Endodermal cell (in vitro differentiated cells): ENCODE data around the gene ZCCHC17. TPM values are rescaled to one million over a fixed set of nuclear protein-coding genes. Genes with fewer than 3 reads are reported as not detected.

Source experiments
- DNase-seq: peaks from one replicate; pipeline ENCODE4 v3.0.0-alpha.2; 2017
- H3K27ac ChIP-seq: 2 replicates; pipeline ENCODE4 v1.5.1; 2013; ENCODE audit warnings: mild to moderate bottlenecking, low read depth, low read length, moderate library complexity
- H3K27me3 ChIP-seq: 2 replicates; pipeline ENCODE4 v1.6.1; 2013; ENCODE audit warnings: mild to moderate bottlenecking, low read length, moderate library complexity; ENCODE audit not compliant: insufficient read depth, control insufficient read depth, poor library complexity, severe bottlenecking
- H3K36me3 ChIP-seq: 2 replicates; pipeline ENCODE4 v1.7.0; 2013; ENCODE audit warnings: mild to moderate bottlenecking, low read length, moderate library complexity; ENCODE audit not compliant: control insufficient read depth, insufficient read depth
- H3K4me1 ChIP-seq: one replicate; pipeline ENCODE4 v1.7.0; 2013; ENCODE audit warnings: low read length; ENCODE audit not compliant: control insufficient read depth, insufficient read depth
- H3K4me3 ChIP-seq: 2 replicates; pipeline ENCODE4 v1.5.1; 2013; ENCODE audit warnings: mild to moderate bottlenecking, low read length, moderate library complexity
- H3K9ac ChIP-seq: 2 replicates; pipeline ENCODE4 v1.6.1; 2013; ENCODE audit warnings: mild to moderate bottlenecking, low read length, moderate library complexity; ENCODE audit not compliant: poor library complexity, severe bottlenecking; ENCODE audit errors: extremely low read depth
- H3K9me3 ChIP-seq: 2 replicates; pipeline ENCODE4 v1.6.1; 2013; ENCODE audit warnings: mild to moderate bottlenecking, low read length, moderate library complexity; ENCODE audit not compliant: control insufficient read depth
- H3K27ac Mint-ChIP-seq: 2 replicates; pipeline ENCODE4 v1.8.0; 2020; ENCODE audit warnings: mixed read lengths
- H3K27me3 Mint-ChIP-seq: 2 replicates; pipeline ENCODE4 v1.8.0; 2021; ENCODE audit warnings: mild to moderate bottlenecking, mixed read lengths; ENCODE audit not compliant: insufficient read depth
- H3K36me3 Mint-ChIP-seq: 2 replicates; pipeline ENCODE4 v1.8.0; 2020; ENCODE audit warnings: low read depth, mixed read lengths
- H3K4me1 Mint-ChIP-seq: 2 replicates; pipeline ENCODE4 v1.8.0; 2020; ENCODE audit warnings: mixed read lengths
- H3K4me3 Mint-ChIP-seq: 2 replicates; pipeline ENCODE4 v1.8.0; 2020; ENCODE audit warnings: mild to moderate bottlenecking, moderate library complexity, mixed read lengths
- H3K9me3 Mint-ChIP-seq: 2 replicates; pipeline ENCODE4 v1.8.0; 2020; ENCODE audit warnings: mild to moderate bottlenecking, mixed read lengths
- CTCF ChIP-seq: fragments of 200-600 bp; sonication (generic); conservative IDR thresholded peaks from 2 replicates; pipeline ENCODE4 v1.5.0; 2021; ENCODE audit warnings: antibody characterized with exemption, mild to moderate bottlenecking
- WGBS, 2 experiments: methylation state at CpG; one replicate each; pipeline versions ENCODE4 v1.1.5 to v1.1.7; 2013; ENCODE audit warnings: missing lambda C conversion rate in 2 of 2, mixed read lengths in 1 of 2; ENCODE audit not compliant: insufficient coverage in 1 of 2, insufficient read length in 1 of 2; 5-methylcytosine and 5-hydroxymethylcytosine counted together
- total RNA-seq, 2 donors: library from RNA; stranded (reverse); fragmentation: NEBNext Ultra II Directional in 1 of 2; extraction: Animal tissue kit (Norgen Biotek cat#: 25700) in 1 of 2; gene quantifications; 2 replicates in 1 of 2; 3 replicates in 1 of 2; pipeline ENCODE4 v1.2.1, GENCODE V29; 2021

Gene ZCCHC17
- total RNA-seq, 2 donors from 2014 or later = 47.6 to 53.8 TPM

GRCh38 chr1:31409946-31410858, 113.4 kb downstream of the ZCCHC17 start:
- Histone ChIP-seq H3K27me3 (peaks cover 25% of the 10 kb centered on the region), H3K27ac (no peak overlapping the region), H3K4me1 (peaks cover 5% of the 10 kb centered on the region), H3K4me3 (no peak overlapping the region), H3K9me3 (no peaks in the 10 kb centered on the region), H3K9ac (no peak overlapping the region), H3K36me3 (no peaks in the 10 kb centered on the region)
- no peak overlapping the region for H3K27ac Mint-ChIP-seq
- no peak for TF ChIP-seq CTCF
- no peak for DNase-seq
- H3K36me3 Mint-ChIP-seq = no peaks in the 10 kb centered on the region
- 86 to 89% methylated on average over 4 to 6 of the region's 6 CpGs for WGBS, 2 experiments
- H3K4me1 Mint-ChIP-seq = peaks cover 11% of the 10 kb centered on the region
- no peak overlapping the region for H3K4me3 Mint-ChIP-seq
- H3K9me3 Mint-ChIP-seq = no peaks in the 10 kb centered on the region
- peaks cover 25% of the 10 kb centered on the region for H3K27me3 Mint-ChIP-seq

DNA sequence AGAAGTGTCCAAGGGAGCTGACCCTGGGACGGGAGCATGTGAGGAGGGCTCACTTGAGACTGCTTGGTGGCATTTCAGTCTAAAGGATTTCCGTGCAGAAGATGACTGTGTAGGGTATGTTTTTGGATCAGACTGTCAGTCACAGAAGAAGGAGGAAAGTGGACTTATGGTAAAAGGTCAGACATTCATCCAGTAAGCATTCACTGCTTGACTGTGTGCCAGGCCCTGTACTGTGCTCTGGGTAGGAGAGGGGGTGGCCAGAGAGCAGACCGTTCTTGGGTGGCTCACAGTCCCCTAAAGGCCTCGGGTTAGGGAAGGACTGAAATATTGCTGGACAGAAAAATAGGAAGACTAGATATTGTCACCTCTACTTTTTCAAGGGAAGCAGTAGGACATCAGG, 114.0 kb downstream of the ZCCHC17 start:
- Histone ChIP-seq H3K4me3 (no peak overlapping the region), H3K9me3 (no peaks in the 10 kb centered on the region), H3K27me3 (peaks cover 25% of the 10 kb centered on the region), H3K36me3 (no peaks in the 10 kb centered on the region), H3K9ac (no peak overlapping the region), H3K27ac (no peak overlapping the region), H3K4me1 (peaks cover 5% of the 10 kb centered on the region)
- WGBS, 2 experiments = 79 to 90% methylated on average over 2 to 4 of the region's 4 CpGs
- Mint-ChIP-seq H3K27me3 (peaks cover 25% of the 10 kb centered on the region), H3K27ac (no peak overlapping the region), H3K4me1 (peaks cover 11% of the 10 kb centered on the region), H3K9me3 (no peaks in the 10 kb centered on the region), H3K4me3 (no peak overlapping the region), H3K36me3 (peaks cover 4% of the 10 kb centered on the region)
- TF ChIP-seq CTCF = no peak
- no peak for DNase-seq

- WGBS, 2 experiments = 73 to 78% methylated on average over 2 of the region's 2 CpGs
- no peak for TF ChIP-seq CTCF
- Histone ChIP-seq H3K9ac (no peak overlapping the region), H3K27ac (no peak overlapping the region), H3K4me1 (peaks cover 5% of the 10 kb centered on the region), H3K4me3 (no peak overlapping the region), H3K36me3 (no peaks in the 10 kb centered on the region), H3K9me3 (no peaks in the 10 kb centered on the region), H3K27me3 (peaks cover 25% of the 10 kb centered on the region)
- Mint-ChIP-seq H3K27ac (no peak overlapping the region), H3K4me3 (peak overlapping the region; percentile 96), H3K36me3 (peaks cover 7% of the 10 kb centered on the region), H3K9me3 (no peaks in the 10 kb centered on the region), H3K4me1 (peaks cover 11% of the 10 kb centered on the region), H3K27me3 (peaks cover 25% of the 10 kb centered on the region)
- DNase-seq = no peak
Observed at GRCh38 chr1:31412205-31412604, 115.4 kb downstream of the ZCCHC17 start.
